ENCODE data around the gene OSBPL6.
"Not testable (repeated sequence)": the region's sequence is repeated elsewhere in the genome, so short reads cannot be mapped to it uniquely, and the experiment has no call there.

GRCh38 chr2:178153878-178154277 lies 40.4 kb upstream of the OSBPL6 start:
- TF ChIP-seq, protein P1, sequence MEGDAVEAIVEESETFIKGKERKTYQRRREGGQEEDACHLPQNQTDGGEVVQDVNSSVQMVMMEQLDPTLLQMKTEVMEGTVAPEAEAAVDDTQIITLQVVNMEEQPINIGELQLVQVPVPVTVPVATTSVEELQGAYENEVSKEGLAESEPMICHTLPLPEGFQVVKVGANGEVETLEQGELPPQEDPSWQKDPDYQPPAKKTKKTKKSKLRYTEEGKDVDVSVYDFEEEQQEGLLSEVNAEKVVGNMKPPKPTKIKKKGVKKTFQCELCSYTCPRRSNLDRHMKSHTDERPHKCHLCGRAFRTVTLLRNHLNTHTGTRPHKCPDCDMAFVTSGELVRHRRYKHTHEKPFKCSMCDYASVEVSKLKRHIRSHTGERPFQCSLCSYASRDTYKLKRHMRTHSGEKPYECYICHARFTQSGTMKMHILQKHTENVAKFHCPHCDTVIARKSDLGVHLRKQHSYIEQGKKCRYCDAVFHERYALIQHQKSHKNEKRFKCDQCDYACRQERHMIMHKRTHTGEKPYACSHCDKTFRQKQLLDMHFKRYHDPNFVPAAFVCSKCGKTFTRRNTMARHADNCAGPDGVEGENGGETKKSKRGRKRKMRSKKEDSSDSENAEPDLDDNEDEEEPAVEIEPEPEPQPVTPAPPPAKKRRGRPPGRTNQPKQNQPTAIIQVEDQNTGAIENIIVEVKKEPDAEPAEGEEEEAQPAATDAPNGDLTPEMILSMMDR (IDR thresholded peaks at IDR 0.05): not testable (repeated sequence)
- TF ChIP-seq POLR2AphosphoS5 (IDR thresholded peaks at IDR 0.05; ENCODE audit: low read depth, low read length): not testable (repeated sequence)

Measured in Panc1 (cell line).